Measurements from ENCODE around the gene TLR9.

Gene TLR9

GRCh38 chr3:52232279-52233107, 7.0 kb upstream of the TLR9 start:
- no peak for DNase-seq (ENCODE audit: low read depth in 2 of 2)

GRCh38 chr3:52231502-52232278, 6.2 kb upstream of the TLR9 start:
- no peak for DNase-seq (ENCODE audit: low read depth in 2 of 2)

GRCh38 chr3:52230889-52231499, 5.5 kb upstream of the TLR9 start:
- no peak for DNase-seq (ENCODE audit: low read depth in 2 of 2)

- DNase-seq (ENCODE audit: low read depth in 2 of 2), result no peak
Observed at GRCh38 chr3:52230461-52230860, 5.0 kb upstream of the TLR9 start.

- no peak for DNase-seq (ENCODE audit: low read depth in 2 of 2)
Observed at GRCh38 chr3:52229656-52230055, 4.2 kb upstream of the TLR9 start.

GRCh38 chr3:52228751-52229291, 3.4 kb upstream of the TLR9 start:
- no peak for DNase-seq (ENCODE audit: low read depth in 2 of 2)

- no peak for DNase-seq (ENCODE audit: low read depth in 2 of 2)
Observed at GRCh38 chr3:52228266-52228665, 2.8 kb upstream of the TLR9 start.

- DNase-seq (ENCODE audit: low read depth in 2 of 2), result no peak
Observed at GRCh38 chr3:52227766-52228165, 2.3 kb upstream of the TLR9 start.

- no peak for DNase-seq (ENCODE audit: low read depth in 2 of 2)
Observed at GRCh38 chr3:52227117-52227516, 1.7 kb upstream of the TLR9 start.

GRCh38 chr3:52226229-52226817, 878 bp upstream of the TLR9 start:
- DNase-seq (ENCODE audit: low read depth in 2 of 2), result no peak

- DNase-seq (ENCODE audit: low read depth in 2 of 2), result no peak
Observed at GRCh38 chr3:52223449-52224408, 1.7 kb downstream of the TLR9 start.

- no peak for DNase-seq (ENCODE audit: low read depth in 2 of 2)
Observed at GRCh38 chr3:52222319-52223221, 2.9 kb downstream of the TLR9 start.

GRCh38 chr3:52221563-52222318, 3.7 kb downstream of the TLR9 start:
- no peak for DNase-seq (ENCODE audit: low read depth in 2 of 2)

- no peak for DNase-seq (ENCODE audit: low read depth in 2 of 2)
Observed at GRCh38 chr3:52221141-52221562, 4.3 kb downstream of the TLR9 start.

GRCh38 chr3:52220380-52221026, 4.9 kb downstream of the TLR9 start:
- DNase-seq (ENCODE audit: low read depth in 2 of 2), result peak in 1 of 2 experiments; percentile 41

- DNase-seq (ENCODE audit: low read depth in 2 of 2), result no peak
Observed at GRCh38 chr3:52218937-52219650, 6.4 kb downstream of the TLR9 start.

GRCh38 chr3:52218454-52218853, 7.0 kb downstream of the TLR9 start:
- no peak for DNase-seq (ENCODE audit: low read depth in 2 of 2)

GRCh38 chr3:52218026-52218425, 7.4 kb downstream of the TLR9 start:
- DNase-seq (ENCODE audit: low read depth in 2 of 2), result no peak
